ENCODE data around the gene YES1. TPM values are rescaled to one million over a fixed set of nuclear protein-coding genes. Genes with fewer than 3 reads are reported as not detected.

YES1 gene
- polyA plus RNA-seq, 1 donor from 2014 or later = 12.0 TPM

GRCh38 chr18:829432-829831 lies 17.4 kb upstream of the YES1 start:
- Histone ChIP-seq H3K9me2 (ENCODE audit: insufficient read depth, low read length) (no peaks in the 10 kb centered on the region), H3K9me3 (ENCODE audit: low read length) (no peaks in the 10 kb centered on the region), H3K4me2 (ENCODE audit: low read length) (no peak overlapping the region), H3K4me3 (ENCODE audit: low read length) (no peak overlapping the region), H3K9ac (ENCODE audit: low read length) (no peak overlapping the region), H3K27me3 (ENCODE audit: insufficient read depth, low read depth, low read length) (no peaks in the 10 kb centered on the region), H3K79me2 (replicated peaks; ENCODE audit: insufficient read depth, low read length) (no peaks in the 10 kb centered on the region), H2AFZ (ENCODE audit: low read depth, low read length) (no peak overlapping the region), H3F3A (ENCODE audit: insufficient read depth, low read length, poor library complexity, severe bottlenecking) (no peaks in the 10 kb centered on the region), H4K20me1 (ENCODE audit: insufficient read depth) (no peaks in the 10 kb centered on the region), H3K27ac (ENCODE audit: low read length) (no peak overlapping the region), H3K36me3 (ENCODE audit: insufficient read depth, low read length) (no peaks in the 10 kb centered on the region)
- TF ChIP-seq REST (IDR thresholded peaks at IDR 0.05; ENCODE audit: borderline replicate concordance) (no peak), SMC3 (conservative IDR thresholded peaks at IDR 0.05; ENCODE audit: poor library complexity) (no peak), EP300 (conservative IDR thresholded peaks at IDR 0.05; ENCODE audit: poor library complexity, severe bottlenecking) (no peak), MXI1 (conservative IDR thresholded peaks at IDR 0.05; ENCODE audit: poor library complexity, severe bottlenecking) (no peak), POLR2AphosphoS5 (IDR thresholded peaks at IDR 0.05) (no peak), EZH2 (IDR thresholded peaks at IDR 0.05; ENCODE audit: borderline replicate concordance, insufficient read depth, low read length, poor library complexity, severe bottlenecking) (no peak), CTCF (IDR thresholded peaks at IDR 0.05; ENCODE audit: poor library complexity, severe bottlenecking) (no peak), RAD21 (conservative IDR thresholded peaks at IDR 0.05) (no peak), TAF1 (IDR thresholded peaks at IDR 0.05; ENCODE audit: low read depth) (no peak)

- Histone ChIP-seq H3K27ac (ENCODE audit: low read length) (no peak overlapping the region), H4K20me1 (ENCODE audit: insufficient read depth) (no peaks in the 10 kb centered on the region), H2AFZ (ENCODE audit: low read depth, low read length) (no peak overlapping the region), H3K4me2 (ENCODE audit: low read length) (no peak overlapping the region), H3K9ac (ENCODE audit: low read length) (no peak overlapping the region), H3K9me2 (ENCODE audit: insufficient read depth, low read length) (no peaks in the 10 kb centered on the region), H3K27me3 (ENCODE audit: insufficient read depth, low read depth, low read length) (no peaks in the 10 kb centered on the region), H3K79me2 (replicated peaks; ENCODE audit: insufficient read depth, low read length) (no peaks in the 10 kb centered on the region), H3K9me3 (ENCODE audit: low read length) (no peaks in the 10 kb centered on the region), H3F3A (ENCODE audit: insufficient read depth, low read length, poor library complexity, severe bottlenecking) (no peaks in the 10 kb centered on the region), H3K4me3 (ENCODE audit: low read length) (no peak overlapping the region), H3K36me3 (ENCODE audit: insufficient read depth, low read length) (no peaks in the 10 kb centered on the region)
- TF ChIP-seq RAD21 (conservative IDR thresholded peaks at IDR 0.05) = no peak
These were observed 15.1 kb upstream of the YES1 start for GRCh38 chr18:827093-827677.

Measured in neural cell (in vitro differentiated cells).